ELR (cell line): ENCODE results near the gene MAST4.
A peak's percentile ranks its signal among the peaks of the same experiment; 100 is the strongest.
"Not testable (repeated sequence)": the region's sequence is repeated elsewhere in the genome, so short reads cannot be mapped to it uniquely, and the experiment has no call there.

Experiments
- DNase-seq: peaks from one replicate; pipeline ENCODE4 v3.0.0-alpha.2; 2015; ENCODE audit warnings: low read depth

MAST4 gene

GRCh38 chr5:66646570-66646969 lies 50.4 kb downstream of the MAST4 start:
- no peak for DNase-seq

- no peak for DNase-seq
Observed at GRCh38 chr5:66647146-66647856, 51.1 kb downstream of the MAST4 start.

- DNase-seq, result no peak
Observed at GRCh38 chr5:66652818-66653217, 56.6 kb downstream of the MAST4 start.

- peak; percentile 86 for DNase-seq
Observed at GRCh38 chr5:66653325-66653724, 57.1 kb downstream of the MAST4 start.

GRCh38 chr5:66655395-66656324 lies 59.5 kb downstream of the MAST4 start:
- no peak for DNase-seq

- DNase-seq, result no peak
Observed at GRCh38 chr5:66658516-66658915, 62.3 kb downstream of the MAST4 start.

- no peak for DNase-seq
Observed at GRCh38 chr5:66659780-66660179, 63.6 kb downstream of the MAST4 start.

GRCh38 chr5:66660396-66660795 lies 64.2 kb downstream of the MAST4 start:
- DNase-seq, result no peak

- no peak for DNase-seq
Observed at GRCh38 chr5:66661149-66661548, 65.0 kb downstream of the MAST4 start.

GRCh38 chr5:66666778-66667177 lies 70.6 kb downstream of the MAST4 start:
- DNase-seq, result no peak

GRCh38 chr5:66669086-66669861 lies 73.1 kb downstream of the MAST4 start:
- DNase-seq, result no peak

- no peak for DNase-seq
Observed at GRCh38 chr5:66669862-66670195, 73.6 kb downstream of the MAST4 start.

GRCh38 chr5:66671305-66671704 lies 75.1 kb downstream of the MAST4 start:
- no peak for DNase-seq

GRCh38 chr5:66674802-66675201 lies 78.6 kb downstream of the MAST4 start:
- no peak for DNase-seq

- no peak for DNase-seq
Observed at GRCh38 chr5:66675406-66675805, 79.2 kb downstream of the MAST4 start.

- DNase-seq, result no peak
Observed at GRCh38 chr5:66680221-66680620, 84.0 kb downstream of the MAST4 start.

GRCh38 chr5:66680804-66681203 lies 84.6 kb downstream of the MAST4 start:
- no peak for DNase-seq

GRCh38 chr5:66684663-66685062 lies 88.5 kb downstream of the MAST4 start:
- no peak for DNase-seq

- no peak for DNase-seq
Observed at GRCh38 chr5:66689522-66690220, 93.5 kb downstream of the MAST4 start.

GRCh38 chr5:66694036-66694435 lies 97.8 kb downstream of the MAST4 start:
- DNase-seq, result no peak

GRCh38 chr5:66695840-66696239 lies 99.6 kb downstream of the MAST4 start:
- DNase-seq, result not testable (repeated sequence)
